ENCODE measurements around the gene USP20.

USP20 gene

DNA sequence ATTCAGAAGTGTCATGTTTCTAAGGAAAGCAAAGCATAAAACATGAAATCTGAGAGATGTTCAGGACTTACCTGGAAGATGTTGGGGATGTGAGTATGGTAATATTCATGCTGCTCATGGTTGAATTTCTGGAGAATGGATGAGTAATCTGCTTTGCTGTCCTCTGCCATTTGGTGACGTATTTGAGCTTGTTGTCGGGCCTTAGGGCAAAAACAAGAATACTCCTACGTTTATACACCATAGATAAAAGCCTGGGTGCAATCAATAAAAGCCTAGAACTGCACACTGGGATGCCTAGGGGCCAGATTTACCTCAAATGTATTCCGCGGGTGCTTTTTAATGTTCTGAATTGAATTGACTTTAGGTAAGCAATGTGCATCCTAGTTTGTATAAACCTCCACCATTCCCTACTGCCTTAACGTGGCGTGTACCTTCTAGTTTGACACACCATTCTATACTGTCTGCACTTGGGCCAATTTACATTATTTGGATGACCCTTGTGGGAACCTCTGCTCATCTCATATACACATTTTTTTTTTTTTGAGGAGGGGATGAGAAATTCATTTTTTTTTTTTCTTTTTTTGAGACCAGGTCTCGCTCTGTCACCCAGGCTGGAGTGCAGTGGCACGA, 94.4 kb downstream of the USP20 start:
- no peak for DNase-seq

DNA sequence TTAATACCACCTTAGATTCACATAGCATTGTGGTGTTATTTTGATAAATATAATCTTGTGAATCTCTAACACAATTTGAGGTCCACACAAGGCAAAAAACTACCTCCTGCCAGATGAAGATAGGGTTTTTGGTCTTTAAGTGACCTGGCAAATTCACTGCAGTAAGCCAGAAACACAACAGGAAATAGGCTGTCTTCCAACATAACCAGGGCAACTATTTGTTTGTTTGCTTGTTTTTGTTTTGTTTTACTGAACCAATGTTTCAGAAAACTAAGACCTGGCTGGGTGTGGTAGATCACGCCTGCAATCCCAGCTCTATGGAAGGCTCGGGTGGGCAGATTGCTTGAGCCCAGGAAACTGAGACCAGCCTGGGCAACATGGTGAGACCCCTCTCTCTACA, 95.5 kb downstream of the USP20 start:
- DNase-seq: no peak

All from 8988T (cell line).